Activated T-helper 1 cell treated with Interleukin-2 at 50 U/mL for 16 hours (primary cell): ENCODE measurements around the gene TBC1D16.
A peak's percentile ranks its signal among the peaks of the same experiment; 100 is the strongest.
"Not testable (repeated sequence)": the region's sequence is repeated elsewhere in the genome, so short reads cannot be mapped to it uniquely, and the experiment has no call there.

Experiments
- DNase-seq: peaks from one replicate; pipeline ENCODE4 v3.0.0-alpha.2; 2020; ENCODE audit warnings: low read depth

Gene TBC1D16

GRCh38 chr17:80002690-80003490, 32.8 kb downstream of the TBC1D16 start:
- DNase-seq: no peak

- DNase-seq: no peak
Observed at GRCh38 chr17:80002070-80002641, 33.5 kb downstream of the TBC1D16 start.

GRCh38 chr17:80000981-80001775, 34.5 kb downstream of the TBC1D16 start:
- DNase-seq: no peak

DNA sequence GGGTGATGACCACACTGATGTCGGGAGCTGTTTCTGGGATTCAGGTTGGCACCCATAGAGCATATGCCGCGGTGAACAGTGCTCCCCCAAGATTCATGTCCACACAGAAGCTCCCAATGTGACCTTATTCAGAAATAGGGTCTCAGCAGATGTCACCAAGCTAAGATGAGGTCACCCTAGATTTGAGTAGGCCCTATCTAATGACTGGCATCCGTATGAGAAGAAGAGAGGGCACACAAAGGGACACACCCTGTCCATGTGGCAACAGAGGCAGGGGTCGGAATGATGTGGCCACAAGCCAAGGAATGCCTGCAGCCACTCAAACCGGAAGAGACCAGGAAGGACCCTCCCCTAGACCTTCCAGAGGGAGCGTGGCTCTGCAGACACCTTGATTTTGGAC, 35.5 kb downstream of the TBC1D16 start:
- DNase-seq: no peak

GRCh38 chr17:79997011-79997660, 38.5 kb downstream of the TBC1D16 start:
- peak; percentile 51 for DNase-seq

DNA sequence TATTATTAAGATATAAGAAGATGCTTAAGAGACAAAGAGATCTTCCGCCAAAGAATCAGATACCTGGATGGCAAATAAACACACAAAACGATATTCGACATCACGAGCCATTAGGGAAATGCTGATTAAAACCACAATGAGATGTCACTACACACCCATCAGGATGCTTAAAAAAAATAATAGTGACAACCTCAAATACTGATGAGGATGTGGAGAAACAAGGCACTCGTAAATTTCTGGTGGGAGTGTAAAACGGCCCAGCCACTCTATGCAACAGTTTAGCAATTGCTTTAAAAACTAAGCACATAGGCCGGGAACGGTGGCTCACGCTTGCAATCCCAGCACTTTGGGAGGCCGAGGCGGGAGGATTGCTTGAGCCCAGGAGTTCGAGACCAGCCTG, 39.4 kb downstream of the TBC1D16 start:
- DNase-seq: no peak

DNA sequence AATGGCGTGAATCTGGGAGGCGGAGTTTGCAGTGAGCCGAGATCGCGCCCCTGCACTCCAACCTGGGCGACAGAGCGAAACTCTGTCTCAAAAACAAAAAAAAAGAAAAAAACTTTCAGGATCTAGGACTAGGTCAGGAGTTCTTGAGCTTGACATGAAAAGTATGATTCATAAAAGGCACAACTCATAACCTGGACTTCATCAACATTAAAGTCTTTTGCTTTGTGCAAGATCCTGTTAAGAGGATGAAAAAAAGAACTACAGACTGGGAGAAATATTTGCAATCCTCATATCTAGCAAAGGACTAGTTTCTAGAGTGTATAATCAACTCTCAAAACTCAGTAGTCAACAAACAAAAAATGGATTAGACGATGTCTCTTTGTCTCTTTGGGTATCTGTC, 40.0 kb downstream of the TBC1D16 start:
- no peak for DNase-seq

DNA sequence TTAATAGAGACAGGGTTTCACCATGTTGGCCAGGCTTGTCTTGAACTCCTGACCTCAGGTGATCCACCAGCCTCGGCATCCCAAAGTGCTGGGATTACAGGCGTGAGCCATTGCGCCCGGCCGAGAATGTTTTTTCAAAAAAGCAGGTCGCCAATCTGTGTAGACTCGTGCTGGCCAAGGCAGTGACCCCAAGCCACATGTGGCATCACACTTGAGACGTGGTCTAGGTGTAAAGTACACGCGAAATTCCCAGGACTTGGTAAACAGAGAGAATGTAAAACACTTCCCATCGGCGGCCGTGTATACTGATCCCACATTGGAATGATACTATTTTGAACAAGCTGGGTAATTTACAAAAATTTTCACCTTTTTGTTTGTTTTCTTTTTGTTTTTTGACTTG, 41.1 kb downstream of the TBC1D16 start:
- no peak for DNase-seq

DNA sequence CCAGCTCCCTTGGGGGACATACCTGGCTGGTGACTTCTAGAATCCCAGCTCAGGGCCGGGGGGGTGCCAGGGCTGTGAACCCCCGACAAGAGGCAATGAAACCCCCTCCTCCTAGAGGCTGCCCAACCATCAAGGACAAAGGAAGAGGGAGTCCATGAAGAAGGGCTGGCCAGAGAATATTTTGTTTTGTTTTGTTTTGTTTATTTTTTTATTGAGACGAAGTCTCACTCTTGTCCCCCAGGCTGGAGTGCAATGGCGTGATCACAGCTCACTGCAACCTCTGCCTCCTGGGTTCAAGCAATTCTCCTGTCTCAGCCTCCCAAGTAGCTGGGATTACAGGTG, 41.5 kb downstream of the TBC1D16 start:
- DNase-seq: not testable (repeated sequence)

DNA sequence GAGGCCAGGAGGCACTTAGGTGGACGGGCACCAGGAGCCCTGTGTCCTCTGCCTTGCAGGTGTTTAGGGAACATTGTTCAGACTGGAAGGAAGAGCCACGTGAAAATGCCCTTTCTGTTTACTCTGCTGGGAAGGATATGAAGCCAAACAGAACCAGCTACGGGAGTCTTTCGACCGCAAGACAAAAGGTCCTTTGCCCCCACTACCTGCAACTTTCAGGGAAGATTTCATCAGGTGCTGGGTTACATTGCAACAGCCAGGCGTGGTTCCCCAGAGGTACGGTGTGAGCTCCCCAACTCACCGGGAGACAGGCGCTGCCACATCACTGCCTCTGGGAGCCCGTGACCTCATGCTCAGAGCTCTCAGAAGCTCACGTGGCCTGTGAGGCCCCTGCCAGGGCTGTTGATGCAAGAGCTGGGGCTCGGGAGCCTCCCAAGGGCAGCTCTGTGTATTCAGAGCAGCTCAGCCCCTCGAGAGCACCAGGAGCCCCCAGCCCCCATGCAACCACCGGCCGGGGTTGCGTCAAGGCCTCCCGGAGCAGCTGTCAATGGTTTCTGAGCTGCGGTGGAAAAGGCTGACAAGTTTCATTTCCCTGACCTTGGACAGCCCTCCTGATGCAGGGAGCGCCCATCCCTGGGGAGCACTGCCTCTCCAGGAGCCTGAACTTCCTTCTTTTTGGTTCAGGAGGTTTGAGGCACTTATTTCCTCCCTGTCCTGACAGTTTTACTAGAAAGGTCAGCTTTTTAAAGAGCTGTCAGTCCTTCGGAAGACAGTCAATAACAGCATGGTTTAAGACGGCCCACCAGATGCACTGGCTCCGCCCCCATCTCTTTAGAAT, 42.1 kb downstream of the TBC1D16 start:
- no peak for DNase-seq

- DNase-seq: no peak
Observed at GRCh38 chr17:79992649-79993389, 42.9 kb downstream of the TBC1D16 start.

DNA sequence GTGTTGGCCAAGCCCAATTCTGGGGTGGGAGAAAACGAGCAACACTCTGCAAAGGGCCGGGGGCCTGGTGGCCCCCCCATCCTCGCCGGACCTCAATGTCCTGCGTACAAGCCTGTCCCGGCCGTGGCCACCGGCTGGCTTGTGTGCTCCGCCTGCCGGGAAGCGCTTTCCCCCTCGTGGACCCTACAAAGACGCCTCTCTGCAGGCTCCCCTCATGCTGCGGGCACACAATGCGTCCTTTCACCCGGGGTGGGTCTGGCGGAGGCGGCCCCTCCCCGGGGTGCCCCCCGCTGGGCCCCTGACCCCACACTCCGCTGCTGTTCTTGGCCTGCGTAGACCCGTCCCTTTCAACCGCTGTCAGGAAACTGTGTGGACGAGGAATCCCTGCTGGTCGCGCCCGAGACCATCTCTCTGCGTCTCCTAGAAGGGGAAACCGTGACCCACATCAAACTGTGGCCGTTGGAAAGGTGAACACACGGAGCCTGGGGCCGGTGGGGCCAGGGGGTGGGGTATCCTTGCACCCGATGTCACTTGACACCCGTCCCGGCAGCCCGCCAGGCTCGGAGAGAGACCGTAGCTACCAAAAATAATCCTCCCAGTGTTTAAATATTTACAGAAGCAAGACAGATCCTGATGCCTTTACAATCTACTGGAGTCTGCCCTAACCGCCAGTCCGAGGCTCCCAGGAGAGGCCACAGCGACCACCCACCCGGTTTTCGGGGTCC, 43.6 kb downstream of the TBC1D16 start:
- DNase-seq: no peak

GRCh38 chr17:79991140-79991923, 44.3 kb downstream of the TBC1D16 start:
- peak; percentile 75 for DNase-seq

DNA sequence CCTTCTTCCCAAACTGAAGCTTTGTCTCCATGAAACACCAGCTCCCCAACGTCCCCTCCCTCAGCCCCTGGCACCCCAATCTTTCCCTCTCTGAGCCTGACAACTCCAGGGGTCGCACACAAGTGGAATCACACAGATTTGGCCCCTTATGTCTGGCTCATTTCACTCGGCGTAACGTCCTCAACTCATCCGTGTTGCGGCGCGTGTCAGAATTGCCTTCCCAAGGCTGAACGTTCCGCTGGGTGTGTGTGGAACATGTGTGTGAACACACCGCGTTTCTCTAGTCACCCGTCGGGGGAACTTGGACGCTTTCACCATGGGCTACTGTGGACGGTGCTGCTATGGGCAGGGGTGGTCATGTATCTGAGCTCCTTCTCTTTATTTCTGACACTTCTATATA, 45.0 kb downstream of the TBC1D16 start:
- DNase-seq: no peak

GRCh38 chr17:79990051-79990592, 45.5 kb downstream of the TBC1D16 start:
- DNase-seq: no peak

DNA sequence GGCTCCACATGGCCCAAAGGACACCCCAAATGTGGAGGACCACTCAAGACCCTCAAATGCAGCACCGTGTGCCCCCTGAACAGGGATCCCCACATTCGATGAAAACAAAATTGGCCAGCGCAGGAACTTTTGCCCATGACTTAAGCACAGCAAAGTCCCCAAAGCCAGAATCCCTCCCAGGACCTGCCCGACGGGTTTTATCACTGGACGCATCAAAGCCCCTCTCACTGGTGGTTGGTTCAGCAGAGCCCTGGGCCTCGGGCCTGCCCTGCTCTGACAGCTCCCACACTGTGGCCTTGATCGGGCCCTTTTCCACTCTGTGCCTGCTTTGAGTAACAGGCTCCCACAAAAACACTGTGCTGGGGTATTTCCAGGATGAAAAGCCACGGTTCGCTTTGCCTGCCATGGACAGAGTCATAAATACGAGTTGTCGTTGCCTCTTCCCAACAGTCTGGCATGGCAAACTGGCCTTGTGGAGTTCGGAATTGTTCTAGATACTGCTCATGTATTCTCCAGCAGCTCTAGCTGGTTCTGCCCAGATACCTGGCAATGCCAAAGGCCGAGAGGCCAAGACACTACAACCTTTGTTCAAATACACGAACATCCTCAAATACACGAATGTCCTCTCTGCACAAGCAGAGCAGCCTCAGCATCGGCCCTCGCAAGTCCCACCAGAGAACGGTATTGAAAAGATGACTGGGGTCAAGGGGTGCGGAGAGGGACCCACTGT, 46.4 kb downstream of the TBC1D16 start:
- no peak for DNase-seq

- no peak for DNase-seq
Observed at GRCh38 chr17:79988185-79988971, 47.3 kb downstream of the TBC1D16 start.

DNA sequence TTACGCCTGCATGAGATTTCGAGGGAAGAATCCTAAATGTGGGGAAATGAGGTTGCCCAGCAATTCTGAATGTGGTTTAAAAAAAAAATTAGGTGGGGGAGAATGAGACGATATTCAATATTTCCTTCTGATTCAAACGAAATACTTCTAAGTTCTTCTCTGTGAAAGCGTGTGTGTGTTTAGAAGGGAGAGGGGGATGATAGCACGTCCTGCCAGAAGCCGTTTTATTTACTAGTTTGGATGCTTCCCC, 47.8 kb downstream of the TBC1D16 start:
- no peak for DNase-seq
